Measurements from ENCODE around the gene ACOT13.
"Not testable (repeated sequence)": the region's sequence is repeated elsewhere in the genome, so short reads cannot be mapped to it uniquely, and the experiment has no call there.

The ACOT13 gene

DNA sequence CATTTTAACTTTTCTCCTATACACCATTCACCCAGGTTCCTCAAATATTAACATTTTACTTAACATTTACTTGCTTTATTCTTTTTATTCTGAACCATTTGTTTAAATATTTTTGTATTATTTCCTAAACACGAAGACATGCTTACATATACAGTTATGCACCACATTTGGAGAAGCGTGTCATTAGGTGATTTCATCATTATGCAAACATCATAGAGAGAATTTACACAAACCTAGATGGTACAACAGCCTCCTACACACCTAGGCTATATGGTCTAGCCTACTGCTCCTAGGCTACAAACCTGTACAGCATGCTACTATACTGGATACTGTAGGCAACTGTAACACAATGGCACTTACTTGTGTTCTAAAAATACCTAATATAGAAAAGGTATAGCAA lies 6.8 kb upstream of the ACOT13 start:
- intact Hi-C loops (cut with DNase I): loop anchor here (10.0 kb wide), 1 partner anchor 115 kb away; the partner anchor contains the start of gene GMNN

DNA sequence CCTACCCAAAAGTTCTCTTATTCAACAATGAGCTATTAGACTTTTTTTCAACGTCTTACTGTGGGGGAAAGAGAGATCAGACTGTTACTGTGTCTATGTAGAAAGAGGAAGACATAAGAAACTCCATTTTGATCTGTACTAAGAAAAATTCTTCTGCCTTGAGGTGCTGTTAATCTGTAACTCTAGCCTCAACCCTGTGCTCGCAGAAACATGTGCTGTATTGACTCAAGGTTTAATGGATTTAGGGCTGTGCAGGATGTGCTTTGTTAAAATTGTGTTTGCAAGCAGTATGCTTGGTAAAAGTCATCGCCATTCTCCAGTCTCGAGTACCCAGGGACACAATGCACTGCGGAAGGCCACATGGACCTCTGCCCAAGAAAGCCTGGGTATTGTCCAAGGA lies 5.1 kb upstream of the ACOT13 start:
- intact Hi-C loops (cut with DNase I): loop anchor here (10.0 kb wide), 1 partner anchor 113 kb away; the partner anchor contains the start of gene GMNN

More for the DNA sequence above, 6.8 kb upstream of the ACOT13 start:
- DNase-seq: no peak

DNA sequence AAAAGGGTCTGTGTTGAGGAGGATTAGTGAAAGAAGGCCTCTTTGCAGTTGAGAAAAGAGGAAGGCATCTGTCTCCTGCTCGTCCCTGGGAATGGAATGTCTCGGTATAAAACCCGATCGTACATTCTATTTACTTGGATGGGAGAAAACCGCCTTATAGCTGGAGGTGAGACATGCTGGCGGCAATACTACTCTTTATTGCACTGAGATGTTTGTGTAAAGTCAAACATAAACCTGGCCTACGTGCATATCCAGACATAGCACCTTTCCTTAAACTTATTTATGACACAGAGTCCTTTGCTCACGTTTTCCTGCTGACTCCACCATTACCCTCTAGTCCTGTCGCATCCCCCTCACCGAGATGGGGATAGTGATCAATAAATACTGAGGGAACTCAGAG lies 4.6 kb upstream of the ACOT13 start:
- no peak for DNase-seq
- intact Hi-C loops (cut with DNase I): loop anchor here (10.0 kb wide), 1 partner anchor 113 kb away; the partner anchor contains the start of gene GMNN

More for the DNA sequence above, 5.1 kb upstream of the ACOT13 start:
- not testable (repeated sequence) for DNase-seq

DNA sequence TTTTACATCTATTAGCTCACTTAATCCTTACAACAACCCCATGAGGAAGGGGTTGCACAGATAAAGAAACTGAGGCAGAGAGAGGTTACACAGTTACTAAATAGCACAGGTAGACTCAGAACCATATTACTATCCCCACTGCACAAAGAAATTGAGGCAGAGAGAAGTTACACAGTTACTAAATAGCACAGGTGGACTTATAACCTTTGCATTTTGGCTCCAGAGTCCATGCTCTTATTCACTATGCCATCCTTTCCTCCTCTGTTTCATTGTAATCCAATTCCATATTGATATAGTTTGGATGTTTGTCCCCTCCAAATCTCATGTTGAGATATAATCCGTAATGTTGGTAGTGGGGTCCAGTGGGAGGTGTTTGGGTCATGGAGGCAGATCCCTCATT lies 3.7 kb upstream of the ACOT13 start:
- no peak for DNase-seq
- intact Hi-C loops (cut with DNase I): loop anchor here (10.0 kb wide), 1 partner anchor 112 kb away; the partner anchor contains the start of gene GMNN

DNA sequence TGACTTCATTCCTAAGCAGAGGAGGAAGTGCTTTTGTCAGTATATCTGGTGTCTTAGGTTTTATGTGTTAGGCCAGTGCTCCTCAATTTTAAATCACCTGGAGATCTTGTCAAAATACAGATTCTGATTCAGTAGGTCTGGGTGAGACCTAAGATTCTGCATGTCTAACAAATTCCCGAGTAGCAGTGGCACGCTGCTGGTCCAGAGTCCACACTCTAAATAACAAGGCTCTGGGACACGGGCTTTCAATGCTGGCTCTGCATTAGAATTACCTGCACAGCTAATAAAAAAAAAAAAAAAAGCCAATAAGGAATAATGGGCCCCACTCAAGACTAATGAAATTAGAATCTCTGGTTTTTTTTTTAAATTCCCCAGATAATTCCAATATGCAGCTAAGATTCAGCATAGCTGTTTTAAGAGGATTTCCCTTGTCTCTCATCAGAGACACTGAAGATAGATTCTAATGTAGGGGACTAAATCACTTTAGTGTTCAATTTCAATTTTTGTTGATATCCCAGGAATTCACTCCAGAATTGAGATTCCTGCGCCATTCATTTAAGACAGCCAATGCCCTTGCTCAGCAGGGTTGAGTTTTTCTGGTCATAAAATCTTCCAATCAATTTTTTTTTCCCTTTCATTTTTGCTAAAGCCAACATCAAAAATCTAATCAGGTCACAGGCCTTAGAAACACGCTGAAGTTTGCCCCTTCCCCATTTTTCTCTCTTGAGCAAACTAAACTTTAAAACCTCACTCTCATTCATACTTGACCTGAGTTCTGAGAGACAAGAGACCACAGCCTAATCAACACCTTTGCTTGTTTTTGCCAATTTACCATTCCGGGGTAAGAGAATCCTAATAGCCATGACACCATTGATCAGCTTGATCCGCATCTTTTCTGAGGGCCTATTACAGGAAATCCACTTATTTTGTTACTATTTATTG lies 2.6 kb upstream of the ACOT13 start:
- no peak for DNase-seq
- intact Hi-C loops (cut with DNase I): loop anchor here (10.0 kb wide), 1 partner anchor 110 kb away; the partner anchor contains the start of gene GMNN

DNA sequence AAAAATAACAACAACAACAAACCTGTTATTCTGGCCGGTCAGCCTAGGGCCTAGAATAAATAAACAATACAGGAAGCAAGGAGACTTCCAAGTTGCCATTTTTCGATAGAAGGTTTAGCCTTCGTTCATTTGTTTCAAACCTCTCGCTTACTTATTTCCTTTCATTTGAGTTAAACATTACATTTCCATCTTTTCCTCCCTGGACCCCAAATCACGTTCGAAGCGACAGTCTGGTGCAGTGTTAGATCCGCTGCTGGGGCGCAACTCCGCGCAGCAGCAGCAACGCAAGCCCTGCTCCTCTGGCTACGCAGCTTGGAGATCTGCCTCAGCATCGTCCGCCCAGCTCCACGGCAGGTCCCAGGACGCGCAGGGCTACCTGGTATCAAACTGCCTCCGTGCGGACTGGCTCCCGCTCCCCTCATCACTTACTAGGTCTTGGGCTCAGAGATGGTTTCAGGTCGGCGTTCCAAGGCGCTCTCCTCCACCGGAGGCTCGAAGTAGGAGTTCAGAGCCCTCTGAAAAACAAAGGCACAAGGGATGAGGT lies 708 bp upstream of the ACOT13 start:
- DNase-seq: peak; percentile 21 to 94 (median 46)
- intact Hi-C loops (cut with DNase I): loop anchor here (1.0 to 10.0 kb wide), 3 partner anchors 54 to 109 kb away; partner anchors contain the start of gene GMNN

DNA sequence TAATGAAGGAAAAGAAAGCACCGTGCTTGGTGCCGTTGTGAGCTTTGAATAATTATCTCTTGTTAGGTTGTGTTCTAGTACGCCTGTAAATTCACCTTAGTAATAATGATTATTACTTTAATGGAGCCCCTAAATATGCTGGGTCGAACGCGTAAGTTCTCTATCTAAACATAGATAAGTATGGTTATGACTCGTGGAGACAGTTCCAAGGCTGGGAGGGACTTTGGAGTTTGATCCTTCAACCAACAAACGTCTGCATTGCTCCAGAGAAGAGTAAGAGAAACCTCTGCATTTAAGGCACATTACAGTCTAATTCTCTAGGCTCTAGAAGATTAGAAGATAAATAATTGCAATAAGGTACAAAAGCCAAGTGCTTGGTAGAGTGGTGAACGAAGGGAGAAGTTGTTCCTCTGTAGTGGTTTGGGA lies 514 bp downstream of the ACOT13 start:
- no peak for DNase-seq
- intact Hi-C loops (cut with DNase I): loop anchor here (2.0 to 10.0 kb wide), 2 partner anchors 87 to 107 kb away; partner anchors contain the start of gene GMNN

DNA sequence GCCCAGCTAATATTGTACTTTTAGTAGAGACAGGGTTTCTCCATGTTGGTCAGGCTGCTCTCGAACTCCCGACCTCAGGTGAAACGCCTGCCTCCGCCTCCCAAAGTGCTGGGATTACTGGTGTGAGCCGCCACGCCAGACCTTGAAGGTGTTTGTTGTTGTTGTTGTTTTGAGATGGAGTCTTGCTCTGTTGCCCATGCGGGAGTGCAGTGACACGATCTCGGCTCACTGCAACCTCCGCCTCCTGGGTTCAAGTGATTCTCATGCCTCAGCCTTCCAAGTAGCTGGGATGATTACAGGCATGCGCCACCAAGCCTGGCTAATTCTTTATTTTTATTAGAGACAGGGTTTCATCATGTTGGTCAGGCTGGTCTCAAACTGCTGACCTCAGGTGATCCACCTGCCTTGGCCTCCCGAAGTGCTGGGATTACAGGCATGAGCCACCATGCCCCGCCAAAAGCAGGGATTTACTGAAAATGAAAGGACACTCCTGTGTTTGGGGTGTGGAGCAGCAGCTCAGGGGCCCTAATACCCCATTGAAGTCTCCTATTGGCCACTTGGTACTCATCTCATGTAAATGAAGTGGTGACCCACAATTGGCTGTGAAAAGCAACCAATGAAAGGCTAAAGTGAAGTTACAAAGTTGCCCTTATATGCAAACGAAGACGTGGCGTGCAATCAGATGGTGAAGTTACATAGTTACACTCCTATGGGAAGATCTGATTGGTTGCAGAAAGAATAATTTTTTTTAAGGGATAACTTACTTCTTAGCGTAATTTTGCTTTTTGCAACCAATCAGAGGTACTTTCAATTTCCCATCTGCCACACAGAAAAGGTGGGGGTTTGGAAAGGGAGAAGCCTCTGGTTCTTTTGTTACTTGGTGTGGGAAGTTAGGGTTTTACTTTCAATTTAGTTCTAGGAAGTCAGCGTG lies 1.5 kb downstream of the ACOT13 start:
- DNase-seq: not testable (repeated sequence)
- intact Hi-C loops (cut with DNase I): loop anchor here (10.0 kb wide), 1 partner anchor 106 kb away; the partner anchor contains the start of gene GMNN

DNA sequence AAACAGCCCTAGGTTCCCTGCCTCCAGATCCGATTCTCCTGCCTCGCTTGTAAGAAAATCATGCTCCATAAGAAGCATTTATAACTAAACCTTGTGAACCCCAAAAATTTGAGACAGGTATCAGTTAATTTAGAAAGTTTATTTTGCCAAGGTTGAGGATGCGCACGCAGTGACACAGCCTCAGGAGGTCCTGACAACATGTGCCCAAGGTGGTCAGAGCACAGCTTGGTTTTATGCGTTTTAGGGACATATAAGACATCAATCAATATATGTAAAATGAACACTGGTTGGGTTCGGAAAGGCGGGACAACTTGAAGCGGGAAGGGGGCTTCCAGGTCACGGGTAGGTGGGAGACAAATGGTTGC lies 2.1 kb downstream of the ACOT13 start:
- intact Hi-C loops (cut with DNase I): loop anchor here (10.0 kb wide), 1 partner anchor 106 kb away; the partner anchor contains the start of gene GMNN
- DNase-seq: no peak

DNA sequence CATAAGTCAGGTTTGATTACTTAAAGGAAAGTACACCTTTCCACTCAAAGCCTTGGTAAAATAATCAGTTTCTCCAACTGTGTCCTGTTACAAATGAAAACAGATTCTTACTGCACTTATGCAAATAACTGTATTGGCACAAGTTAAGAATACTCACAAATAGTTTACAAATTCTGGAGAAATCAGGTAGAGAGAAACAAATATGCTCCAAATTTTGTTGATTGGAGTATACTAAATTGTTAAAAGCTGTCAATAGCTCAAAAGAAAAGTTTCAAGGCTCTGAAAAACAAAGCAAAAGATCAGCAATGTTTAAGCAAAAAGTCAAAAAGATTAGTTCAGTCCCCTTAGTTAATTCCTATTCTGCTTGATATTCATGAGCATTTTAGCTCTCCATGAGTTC lies 3.6 kb downstream of the ACOT13 start:
- intact Hi-C loops (cut with DNase I); DNase-seq: not testable (repeated sequence)

DNA sequence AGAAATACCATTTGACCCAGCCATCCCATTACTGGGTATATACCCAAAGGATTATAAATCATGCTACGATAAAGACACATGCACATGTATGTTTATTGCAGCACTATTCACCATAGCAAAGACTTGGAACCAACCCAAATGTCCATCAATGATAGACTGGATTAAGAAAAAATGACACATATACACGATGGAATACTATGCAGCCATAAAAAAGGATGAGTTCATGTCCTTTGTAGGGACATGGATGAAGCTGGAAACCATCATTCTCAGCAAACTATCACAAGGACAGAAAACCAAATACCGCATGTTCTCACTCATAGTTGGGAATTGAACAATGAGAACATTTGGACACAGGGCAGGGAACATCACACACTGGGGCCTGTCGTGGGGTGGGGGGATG lies 4.2 kb downstream of the ACOT13 start:
- DNase-seq; intact Hi-C loops (cut with DNase I): not testable (repeated sequence)

DNA sequence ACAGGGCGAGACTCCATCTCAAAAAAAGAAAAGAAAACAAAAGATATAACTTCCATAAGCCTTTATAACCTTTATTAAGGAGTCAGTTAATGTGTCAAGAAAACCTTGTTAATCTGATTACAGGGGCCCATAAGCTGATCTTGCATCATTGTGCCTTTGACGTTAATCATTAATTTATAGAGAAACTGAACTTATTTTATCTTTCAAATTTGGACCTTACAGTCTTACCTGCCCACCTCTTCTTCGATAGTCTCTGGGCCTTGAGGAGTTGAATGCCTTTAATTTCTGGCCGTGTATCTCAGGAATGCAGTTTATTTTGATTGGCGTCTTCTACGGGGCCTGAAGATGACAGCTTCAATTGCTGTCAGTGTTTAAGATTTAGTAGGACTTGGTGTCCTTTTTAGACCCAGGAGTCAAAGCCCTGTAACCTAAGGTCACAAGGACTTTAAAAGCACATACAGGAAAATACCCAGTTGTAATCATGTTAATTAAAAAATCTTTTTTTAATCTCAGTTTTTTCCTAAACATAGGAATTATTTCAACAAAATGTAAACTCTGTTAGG lies 5.8 kb downstream of the ACOT13 start:
- DNase-seq: no peak
- intact Hi-C loops (cut with DNase I): no loop called here

DNA sequence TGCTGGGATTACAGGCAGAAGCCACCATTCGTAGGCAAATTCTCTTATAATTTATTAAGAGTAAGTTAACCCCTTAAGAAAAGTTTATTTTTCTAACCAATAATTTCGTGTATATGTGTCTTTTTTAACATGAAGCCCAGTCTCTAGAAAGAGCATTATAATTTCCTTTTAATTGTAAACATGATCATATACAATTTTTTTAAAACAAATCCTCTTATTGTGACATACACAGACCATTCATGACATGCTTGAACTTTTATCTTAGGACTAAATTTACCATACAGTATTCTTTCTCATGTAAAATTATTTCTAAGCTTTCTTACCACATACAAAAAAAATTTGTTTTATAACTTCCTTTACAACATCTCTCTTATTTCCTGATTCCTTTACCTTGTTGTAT lies 6.7 kb downstream of the ACOT13 start:
- intact Hi-C loops (cut with DNase I): no loop called here
- DNase-seq: no peak

DNA sequence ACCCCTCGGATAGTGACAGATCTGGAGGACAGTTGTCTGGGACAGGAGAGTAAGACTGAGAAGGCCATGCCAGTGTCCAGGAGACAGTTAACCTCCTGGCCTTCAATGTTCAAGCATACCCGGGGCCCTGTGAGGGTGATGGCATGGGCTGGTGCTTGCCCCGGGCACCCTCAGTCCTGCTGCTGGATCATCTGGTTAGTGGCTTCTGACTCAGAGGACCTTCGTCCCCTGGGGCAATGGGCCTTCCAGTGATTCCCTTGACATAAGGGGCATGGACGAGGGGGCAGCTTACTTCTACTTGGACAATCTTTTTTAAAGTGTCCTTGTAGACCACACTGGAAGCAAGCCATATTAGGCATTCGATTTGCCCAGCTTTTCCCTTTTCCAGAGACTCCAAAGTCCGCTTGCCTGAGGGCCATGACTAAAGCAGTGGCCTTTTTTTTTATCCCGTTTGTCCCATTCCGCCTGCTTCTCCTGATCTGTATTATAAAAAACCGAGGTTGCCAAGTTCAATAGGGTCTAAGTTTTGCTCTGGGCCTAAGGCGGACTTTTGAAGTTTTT lies 12.0 kb downstream of the ACOT13 start:
- DNase-seq; intact Hi-C loops (cut with DNase I): not testable (repeated sequence)

DNA sequence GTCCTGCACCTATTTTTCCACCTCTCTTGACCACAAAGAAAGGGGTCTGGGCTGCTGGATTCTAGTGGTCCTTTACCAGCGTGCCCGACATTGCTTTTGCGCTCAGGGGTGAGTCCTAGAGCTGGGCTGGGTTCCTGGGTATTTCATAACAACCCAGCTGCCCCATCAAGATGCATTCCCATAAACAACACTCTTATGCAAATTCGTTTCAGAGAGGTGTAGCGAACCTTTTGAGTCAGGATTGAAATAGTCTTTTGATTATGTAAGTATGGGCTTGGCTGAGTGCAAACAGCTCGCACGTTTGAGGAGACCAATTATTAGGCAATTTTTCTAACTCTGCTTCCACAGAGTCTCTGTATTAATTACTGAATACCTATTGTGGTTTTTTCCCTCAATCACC lies 13.7 kb downstream of the ACOT13 start:
- intact Hi-C loops (cut with DNase I): no loop called here
- no peak for DNase-seq

DNA sequence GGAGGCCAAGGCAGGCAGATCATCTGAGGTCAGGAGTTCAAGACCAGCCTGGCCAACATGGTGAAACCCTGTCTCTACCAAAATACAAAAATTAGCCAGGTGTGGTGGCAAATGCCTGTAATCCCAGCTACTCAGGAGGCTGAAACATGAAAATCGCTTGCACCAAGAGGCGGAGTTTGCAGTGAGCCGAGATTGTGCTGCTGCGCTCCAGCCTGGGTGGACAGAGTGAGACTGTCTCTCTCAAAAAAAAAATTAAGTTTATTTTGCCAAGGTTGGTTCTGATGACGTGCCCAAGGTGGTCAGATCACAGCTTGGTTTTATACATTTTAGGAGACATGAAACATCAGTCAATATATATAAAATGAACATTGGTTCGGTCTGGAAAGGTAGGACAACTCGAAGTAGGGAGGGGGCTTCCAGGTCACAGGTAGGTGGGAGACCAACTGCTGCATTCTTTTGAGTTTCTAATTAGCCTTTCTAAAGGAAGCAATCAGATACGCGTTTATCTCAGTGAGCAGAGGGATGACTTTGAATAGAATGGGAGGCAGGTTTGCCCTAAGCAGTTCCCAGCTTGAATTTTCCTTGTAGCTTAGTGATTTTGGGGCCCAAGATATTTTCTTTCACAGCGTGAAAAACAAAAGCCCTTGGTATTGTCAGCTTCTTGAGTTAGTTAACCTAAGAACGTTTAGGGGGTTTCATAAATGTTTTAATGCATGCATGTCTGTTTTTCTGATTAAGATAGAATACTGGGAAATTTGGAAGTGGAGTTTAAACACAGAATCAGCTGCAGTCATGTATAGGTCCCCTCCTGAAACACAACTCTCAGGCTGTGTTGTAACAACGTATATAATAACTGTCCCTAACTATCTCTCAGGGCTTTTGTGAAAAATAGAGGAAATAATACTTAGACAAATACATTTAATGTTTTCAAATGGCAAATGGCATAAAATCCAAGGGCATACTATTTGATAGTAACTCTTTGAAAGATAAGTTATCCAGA lies 16.7 kb downstream of the ACOT13 start:
- intact Hi-C loops (cut with DNase I): no loop called here
- DNase-seq: no peak

DNA sequence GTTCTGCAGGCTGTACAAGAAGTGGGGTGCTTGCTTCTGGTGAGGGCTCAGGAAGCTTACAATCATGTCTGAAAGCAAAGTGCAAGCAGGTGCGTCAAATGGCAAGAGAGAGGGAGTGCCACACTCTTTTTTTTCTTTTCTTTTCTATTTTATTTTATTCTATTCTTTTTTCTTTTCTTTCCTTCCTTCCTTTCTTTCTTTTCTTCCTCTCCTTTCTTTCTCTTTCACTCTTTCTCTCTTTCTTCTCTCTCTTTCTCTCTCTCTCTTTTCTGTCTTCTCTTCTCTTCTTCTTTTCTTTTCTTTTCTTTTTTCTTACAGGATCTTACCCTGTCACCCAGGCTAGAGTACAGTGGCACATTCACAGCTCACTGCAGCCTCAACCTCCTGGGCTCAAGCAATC lies 19.5 kb downstream of the ACOT13 start:
- DNase-seq: no peak
- intact Hi-C loops (cut with DNase I): no loop called here

DNA sequence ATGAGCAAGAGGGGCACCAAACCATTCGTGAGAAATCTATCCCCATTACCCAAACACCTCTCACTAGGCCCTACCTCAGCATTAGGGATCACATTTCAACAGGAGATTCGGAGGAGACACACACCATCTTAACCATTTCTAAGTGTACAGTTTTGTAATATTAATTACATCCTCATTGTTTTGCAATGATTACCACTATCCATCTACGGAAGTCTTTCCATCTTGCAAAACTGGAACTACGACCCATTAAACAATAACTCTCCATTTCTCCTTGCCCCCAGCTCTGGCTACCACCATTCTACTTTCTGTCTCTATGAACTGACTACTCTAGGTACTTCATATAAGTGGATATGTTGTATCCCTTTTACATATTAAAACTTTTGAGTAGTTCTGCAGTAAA lies 20.1 kb downstream of the ACOT13 start:
- DNase-seq: no peak
- intact Hi-C loops (cut with DNase I): no loop called here
